Measurements from ENCODE around the gene IL22RA1.

The IL22RA1 gene

GRCh38 chr1:24107462-24108138 lies 35.3 kb downstream of the IL22RA1 start:
- peak overlapping the region; percentile 79 for H4K91ac ChIP-seq (ENCODE audit: low read depth, low read length, poor library complexity)
- no peak overlapping the region for H3K27ac ChIP-seq (replicated peaks; ENCODE audit: low read length)
- peak overlapping the region; percentile 79 for H3K14ac ChIP-seq (ENCODE audit: low read length)
- WGBS, 2 donors (ENCODE audit: extremely low coverage in 2 of 2, insufficient read length in 2 of 2, insufficient replicate concordance in 1 of 2): no CpG with 5 or more reads among the region's 18 CpGs
- H2AK5ac ChIP-seq (ENCODE audit: low read depth, low read length): peak overlapping the region; percentile 16
- peak overlapping the region; percentile 59 for H2BK15ac ChIP-seq (ENCODE audit: low read length)
- no peaks in the 10 kb centered on the region for H3K36me3 ChIP-seq (replicated peaks in 1 of 2; ENCODE audit: control insufficient read depth in 2 of 2, insufficient read depth in 2 of 2, low read length in 2 of 2)
- H3K23ac ChIP-seq (ENCODE audit: low read depth, low read length, poor library complexity): no peak overlapping the region
- H2BK12ac ChIP-seq (ENCODE audit: low read length): peak overlapping the region; percentile 64
- peak overlapping the region; percentile 89 for H3K18ac ChIP-seq (ENCODE audit: low read length)
- H3K79me1 ChIP-seq (ENCODE audit: low read depth, low read length): no peaks in the 10 kb centered on the region
- H2BK120ac ChIP-seq (ENCODE audit: low read depth, low read length): peak overlapping the region; percentile 51
- H3K4me2 ChIP-seq (ENCODE audit: insufficient read depth, low read length, poor library complexity, severe bottlenecking): no peak overlapping the region
- H2AFZ ChIP-seq (ENCODE audit: low read length): peak overlapping the region; percentile 33
- H2BK5ac ChIP-seq (ENCODE audit: low read length): no peak overlapping the region
- H3K4me1 ChIP-seq (ENCODE audit: control insufficient read depth in 2 of 2, insufficient read depth in 1 of 2, low read depth in 1 of 2, low read length in 2 of 2): peaks cover 0 to 28% of the 10 kb centered on the region in 2 donors
- no peak for DNase-seq (ENCODE audit: low spot score)
- peak overlapping the region; percentile 36 for H3K9ac ChIP-seq (ENCODE audit: low read depth, low read length, poor library complexity)
- H3K27me3 ChIP-seq (ENCODE audit: control insufficient read depth in 3 of 3, insufficient read depth in 3 of 3, low read depth in 1 of 3, low read length in 3 of 3): peaks cover 0 to 39% (median 0%) of the 10 kb centered on the region in 3 experiments
- H3K4ac ChIP-seq (ENCODE audit: low read length): no peak overlapping the region
- no peaks in the 10 kb centered on the region for H3K9me3 ChIP-seq (replicated peaks in 1 of 2; ENCODE audit: control insufficient read depth in 2 of 2, insufficient read depth in 1 of 2, low read depth in 1 of 2, low read length in 2 of 2)
- no peak overlapping the region for H3K4me3 ChIP-seq (ENCODE audit: low read length in 2 of 2)
- no peak overlapping the region for H4K8ac ChIP-seq (ENCODE audit: low read depth, low read length)

- H2BK5ac ChIP-seq (ENCODE audit: low read length): peak overlapping the region; percentile 19
- no peaks in the 10 kb centered on the region for H3K79me1 ChIP-seq (ENCODE audit: low read depth, low read length)
- no peak overlapping the region for H2BK12ac ChIP-seq (ENCODE audit: low read length)
- peak overlapping the region; percentile 45 for H3K18ac ChIP-seq (ENCODE audit: low read length)
- no peaks in the 10 kb centered on the region for H3K36me3 ChIP-seq (replicated peaks in 1 of 2; ENCODE audit: control insufficient read depth in 2 of 2, insufficient read depth in 2 of 2, low read length in 2 of 2)
- peak overlapping the region; percentile 9 for H3K14ac ChIP-seq (ENCODE audit: low read length)
- DNase-seq (ENCODE audit: low spot score): no peak
- no peak overlapping the region for H2BK120ac ChIP-seq (ENCODE audit: low read depth, low read length)
- peaks cover 0 to 20% (median 0%) of the 10 kb centered on the region in 3 experiments for H3K27me3 ChIP-seq (ENCODE audit: control insufficient read depth in 3 of 3, insufficient read depth in 3 of 3, low read depth in 1 of 3, low read length in 3 of 3)
- peak overlapping the region; percentile 89 for H2AK5ac ChIP-seq (ENCODE audit: low read depth, low read length)
- WGBS, 2 donors (ENCODE audit: extremely low coverage in 2 of 2, insufficient read length in 2 of 2, insufficient replicate concordance in 1 of 2): no CpG with 5 or more reads among the region's 19 CpGs
- H4K8ac ChIP-seq (ENCODE audit: low read depth, low read length): no peak overlapping the region
- H3K4me2 ChIP-seq (ENCODE audit: insufficient read depth, low read length, poor library complexity, severe bottlenecking): no peak overlapping the region
- peak overlapping the region; percentile 11 for H3K23ac ChIP-seq (ENCODE audit: low read depth, low read length, poor library complexity)
- H3K27ac ChIP-seq (replicated peaks; ENCODE audit: low read length): no peak overlapping the region
- H3K4me1 ChIP-seq (ENCODE audit: control insufficient read depth in 2 of 2, insufficient read depth in 1 of 2, low read depth in 1 of 2, low read length in 2 of 2): peaks cover 0 to 12% of the 10 kb centered on the region in 2 donors
- no peak overlapping the region for H3K4ac ChIP-seq (ENCODE audit: low read length)
- H4K91ac ChIP-seq (ENCODE audit: low read depth, low read length, poor library complexity): no peak overlapping the region
- peak overlapping the region; percentile 79 for H2BK15ac ChIP-seq (ENCODE audit: low read length)
- H2AFZ ChIP-seq (ENCODE audit: low read length): no peak overlapping the region
- H3K9ac ChIP-seq (ENCODE audit: low read depth, low read length, poor library complexity): peak overlapping the region; percentile 25
- no peaks in the 10 kb centered on the region for H3K9me3 ChIP-seq (replicated peaks in 1 of 2; ENCODE audit: control insufficient read depth in 2 of 2, insufficient read depth in 1 of 2, low read depth in 1 of 2, low read length in 2 of 2)
- no peak overlapping the region for H3K4me3 ChIP-seq (ENCODE audit: low read length in 2 of 2)
Measured at GRCh38 chr1:24105368-24106160, 37.4 kb downstream of the IL22RA1 start.

- Histone ChIP-seq H2BK12ac (ENCODE audit: low read length) (no peak overlapping the region), H3K4me3 (ENCODE audit: low read length in 2 of 2) (no peak overlapping the region), H3K9me3 (replicated peaks in 1 of 2; ENCODE audit: control insufficient read depth in 2 of 2, insufficient read depth in 1 of 2, low read depth in 1 of 2, low read length in 2 of 2) (no peaks in the 10 kb centered on the region), H3K9ac (ENCODE audit: low read depth, low read length, poor library complexity) (no peak overlapping the region), H3K18ac (ENCODE audit: low read length) (no peak overlapping the region), H3K27me3 (ENCODE audit: control insufficient read depth in 3 of 3, insufficient read depth in 3 of 3, low read depth in 1 of 3, low read length in 3 of 3) (peaks cover 0 to 13% (median 0%) of the 10 kb centered on the region in 3 experiments), H3K23ac (ENCODE audit: low read depth, low read length, poor library complexity) (no peak overlapping the region), H3K27ac (replicated peaks; ENCODE audit: low read length) (no peak overlapping the region), H4K8ac (ENCODE audit: low read depth, low read length) (no peak overlapping the region), H2AK5ac (ENCODE audit: low read depth, low read length) (no peak overlapping the region), H2BK5ac (ENCODE audit: low read length) (no peak overlapping the region), H3K4ac (ENCODE audit: low read length) (no peak overlapping the region), H3K14ac (ENCODE audit: low read length) (peak overlapping the region; percentile 58), H3K4me1 (ENCODE audit: control insufficient read depth in 2 of 2, insufficient read depth in 1 of 2, low read depth in 1 of 2, low read length in 2 of 2) (peaks cover 0 to 12% of the 10 kb centered on the region in 2 donors), H4K91ac (ENCODE audit: low read depth, low read length, poor library complexity) (no peak overlapping the region), H3K79me1 (ENCODE audit: low read depth, low read length) (no peaks in the 10 kb centered on the region), H2AFZ (ENCODE audit: low read length) (no peak overlapping the region), H3K36me3 (replicated peaks in 1 of 2; ENCODE audit: control insufficient read depth in 2 of 2, insufficient read depth in 2 of 2, low read length in 2 of 2) (no peaks in the 10 kb centered on the region), H2BK15ac (ENCODE audit: low read length) (no peak overlapping the region), H2BK120ac (ENCODE audit: low read depth, low read length) (no peak overlapping the region), H3K4me2 (ENCODE audit: insufficient read depth, low read length, poor library complexity, severe bottlenecking) (no peak overlapping the region)
- no peak for DNase-seq (ENCODE audit: low spot score)
- WGBS, 2 donors (ENCODE audit: extremely low coverage in 2 of 2, insufficient read length in 2 of 2, insufficient replicate concordance in 1 of 2): no CpG with 5 or more reads among the region's 7 CpGs
Measured at GRCh38 chr1:24104854-24105253, 38.1 kb downstream of the IL22RA1 start.

GRCh38 chr1:24103879-24104278 lies 39.1 kb downstream of the IL22RA1 start:
- DNase-seq (ENCODE audit: low spot score): no peak
- Histone ChIP-seq H3K36me3 (replicated peaks in 1 of 2; ENCODE audit: control insufficient read depth in 2 of 2, insufficient read depth in 2 of 2, low read length in 2 of 2) (no peaks in the 10 kb centered on the region), H3K4me1 (ENCODE audit: control insufficient read depth in 2 of 2, insufficient read depth in 1 of 2, low read depth in 1 of 2, low read length in 2 of 2) (peaks cover 0 to 12% of the 10 kb centered on the region in 2 donors), H3K18ac (ENCODE audit: low read length) (no peak overlapping the region), H2BK120ac (ENCODE audit: low read depth, low read length) (no peak overlapping the region), H3K14ac (ENCODE audit: low read length) (no peak overlapping the region), H2BK12ac (ENCODE audit: low read length) (no peak overlapping the region), H3K4ac (ENCODE audit: low read length) (no peak overlapping the region), H3K4me3 (ENCODE audit: low read length in 2 of 2) (no peak overlapping the region), H2AFZ (ENCODE audit: low read length) (no peak overlapping the region), H4K91ac (ENCODE audit: low read depth, low read length, poor library complexity) (no peak overlapping the region), H3K27me3 (ENCODE audit: control insufficient read depth in 3 of 3, insufficient read depth in 3 of 3, low read depth in 1 of 3, low read length in 3 of 3) (peaks cover 0 to 4% (median 0%) of the 10 kb centered on the region in 3 experiments), H3K4me2 (ENCODE audit: insufficient read depth, low read length, poor library complexity, severe bottlenecking) (no peak overlapping the region), H3K79me1 (ENCODE audit: low read depth, low read length) (no peaks in the 10 kb centered on the region), H3K9ac (ENCODE audit: low read depth, low read length, poor library complexity) (no peak overlapping the region), H3K27ac (replicated peaks; ENCODE audit: low read length) (no peak overlapping the region), H2AK5ac (ENCODE audit: low read depth, low read length) (no peak overlapping the region), H4K8ac (ENCODE audit: low read depth, low read length) (no peak overlapping the region), H3K9me3 (replicated peaks in 1 of 2; ENCODE audit: control insufficient read depth in 2 of 2, insufficient read depth in 1 of 2, low read depth in 1 of 2, low read length in 2 of 2) (no peaks in the 10 kb centered on the region), H3K23ac (ENCODE audit: low read depth, low read length, poor library complexity) (no peak overlapping the region), H2BK15ac (ENCODE audit: low read length) (no peak overlapping the region), H2BK5ac (ENCODE audit: low read length) (no peak overlapping the region)
- WGBS, 2 donors (ENCODE audit: extremely low coverage in 2 of 2, insufficient read length in 2 of 2, insufficient replicate concordance in 1 of 2): no CpG with 5 or more reads among the region's 3 CpGs

Data from neuronal stem cell (in vitro differentiated cells).